ENCODE measurements around the gene SEC14L6.

- TF ChIP-seq GABPA (tag; conservative IDR thresholded peaks at IDR 0.05; ENCODE audit: low read depth) (no peak), ZZZ3 (IDR thresholded peaks at IDR 0.05) (no peak), TGIF2 (CRISPR knock-in tag; IDR thresholded peaks at IDR 0.05) (no peak)
These were observed 38.3 kb downstream of the SEC14L6 start for GRCh38 chr22:30508216-30508615.
